Endometrium (tissue), 2 donors: ENCODE measurements around the gene KAZALD1.

Experiments
- FAIRE-seq: peaks from 2 replicates; lab custom pipeline; 2012; peaks lifted over from hg19 to GRCh38; lab: Jason Lieb, UNC
- donor health status: control.
- donor health status: control.

KAZALD1 gene

GRCh38 chr10:101095550-101096213 lies 33.9 kb downstream of the KAZALD1 start:
- FAIRE-seq = no peak

GRCh38 chr10:101096378-101096777 lies 34.6 kb downstream of the KAZALD1 start:
- no peak for FAIRE-seq

- FAIRE-seq = no peak
These were observed 36.1 kb downstream of the KAZALD1 start for GRCh38 chr10:101097881-101098280.

- FAIRE-seq = no peak
These were observed 38.1 kb downstream of the KAZALD1 start for GRCh38 chr10:101099901-101100300.

- no peak for FAIRE-seq
These were observed 39.6 kb downstream of the KAZALD1 start for GRCh38 chr10:101101372-101101881.

- FAIRE-seq = no peak
These were observed 41.6 kb downstream of the KAZALD1 start for GRCh38 chr10:101103430-101103829.

GRCh38 chr10:101106351-101106750 lies 44.6 kb downstream of the KAZALD1 start:
- FAIRE-seq = no peak

- FAIRE-seq = no peak
These were observed 46.0 kb downstream of the KAZALD1 start for GRCh38 chr10:101107771-101108170.

- FAIRE-seq = no peak
These were observed 49.2 kb downstream of the KAZALD1 start for GRCh38 chr10:101110856-101111523.

GRCh38 chr10:101111547-101111946 lies 49.8 kb downstream of the KAZALD1 start:
- FAIRE-seq = no peak

- no peak for FAIRE-seq
These were observed 51.2 kb downstream of the KAZALD1 start for GRCh38 chr10:101112799-101113594.

GRCh38 chr10:101113890-101114403 lies 52.2 kb downstream of the KAZALD1 start:
- no peak for FAIRE-seq

- no peak for FAIRE-seq
These were observed 52.9 kb downstream of the KAZALD1 start for GRCh38 chr10:101114646-101115045.
